ENCODE measurements around the gene FKBP1B. TPM values are rescaled to one million over a fixed set of nuclear protein-coding genes. Genes with fewer than 3 reads are reported as not detected.

The FKBP1B gene
- polyA plus RNA-seq, 1 of the 3 experiments (the other 2 are of a cell fraction), result 69.7 TPM

GRCh38 chr2:24018241-24018640 lies 31.3 kb upstream of the FKBP1B start:
- no peak overlapping the region for H3K4me3 ChIP-seq (ENCODE audit: low read depth in 2 of 2, low read length in 1 of 2)
- no peak overlapping the region for H2AFZ ChIP-seq (ENCODE audit: low read depth)
- 95% methylated on average over 9 of the region's 9 CpGs for WGBS (ENCODE audit: low lambda C conversion rate)
- no peaks in the 10 kb centered on the region for H3K9me2 ChIP-seq
- H3K36me3 ChIP-seq (replicated peaks in 1 of 2; ENCODE audit: control insufficient read depth in 1 of 2, insufficient read depth in 2 of 2, low read length in 1 of 2), result peaks cover 0 to 4% of the 10 kb centered on the region in 2 experiments
- POLR2A ChIA-PET, result no interaction called here
- CTCF ChIA-PET, result no interaction called here
- H3K9me3 ChIP-seq, result no peaks in the 10 kb centered on the region
- no peak overlapping the region for H3K4me2 ChIP-seq
- TF ChIP-seq MEF2A (IDR thresholded peaks at IDR 0.05; ENCODE audit: borderline replicate concordance, low read depth) (no peak), SIN3A (IDR thresholded peaks at IDR 0.05; ENCODE audit: borderline replicate concordance, low read depth, low read length) (no peak), FOXM1 (IDR thresholded peaks at IDR 0.05; ENCODE audit: low read depth) (no peak), POLR2AphosphoS5 (IDR thresholded peaks at IDR 0.05; ENCODE audit: low read depth, low read length) (no peak), TEAD4 (IDR thresholded peaks at IDR 0.05; ENCODE audit: borderline replicate concordance, insufficient read depth) (no peak), GABPA (IDR thresholded peaks at IDR 0.05; ENCODE audit: low read depth) (no peak), IRF3 (IDR thresholded peaks at IDR 0.05; ENCODE audit: low read depth, low read length) (no peak), YY1 (IDR thresholded peaks at IDR 0.05; ENCODE audit: low read depth) (no peak), GATA2 (CRISPR knock-in tag; IDR thresholded peaks at IDR 0.05) (no peak), SMC3 (IDR thresholded peaks at IDR 0.05; ENCODE audit: low read depth, low read length) (no peak), RXRA (IDR thresholded peaks at IDR 0.05; ENCODE audit: borderline replicate concordance, low read depth) (no peak), PBX3 (IDR thresholded peaks at IDR 0.05) (no peak), EZH2phosphoT487 (IDR thresholded peaks at IDR 0.05; ENCODE audit: borderline replicate concordance, low read depth) (no peak), EP300 (IDR thresholded peaks at IDR 0.05; ENCODE audit: borderline replicate concordance in 1 of 2, low read depth in 1 of 2, low read length in 1 of 2) (no peak), JUND (IDR thresholded peaks at IDR 0.05) (no peak), FOSL2 (IDR thresholded peaks at IDR 0.05; ENCODE audit: borderline replicate concordance, low read depth) (no peak)
- H3F3A ChIP-seq (replicated peaks; ENCODE audit: insufficient read depth), result no peaks in the 10 kb centered on the region
- H4K20me1 ChIP-seq (ENCODE audit: insufficient read depth), result no peaks in the 10 kb centered on the region
- no peak overlapping the region for H3K27ac ChIP-seq (ENCODE audit: low read depth in 2 of 2, low read length in 1 of 2)
- H3K9ac ChIP-seq, result no peak overlapping the region
- peaks cover 3 to 12% of the 10 kb centered on the region in 2 experiments; a peak in 3 of 4 replicates for H3K4me1 ChIP-seq (ENCODE audit: control insufficient read depth in 1 of 2, insufficient read depth in 2 of 2, low read depth in 1 of 2, low read length in 1 of 2)
- no peak for DNase-seq
- H3K79me2 ChIP-seq (ENCODE audit: insufficient read depth), result no peaks in the 10 kb centered on the region
- H3K27me3 ChIP-seq (ENCODE audit: insufficient read depth), result no peaks in the 10 kb centered on the region

- H3K4me2 ChIP-seq, result no peak overlapping the region
- H3K36me3 ChIP-seq (replicated peaks in 1 of 2; ENCODE audit: control insufficient read depth in 1 of 2, insufficient read depth in 2 of 2, low read length in 1 of 2), result peaks cover 0 to 4% of the 10 kb centered on the region in 2 experiments
- no peaks in the 10 kb centered on the region for H3K9me2 ChIP-seq
- TF ChIP-seq POLR2AphosphoS5 (IDR thresholded peaks at IDR 0.05; ENCODE audit: low read depth, low read length) (no peak), RAD21 (IDR thresholded peaks at IDR 0.05; ENCODE audit: low read length) (no peak), NFIC (IDR thresholded peaks at IDR 0.05; ENCODE audit: borderline replicate concordance) (no peak), MAX (IDR thresholded peaks at IDR 0.05; ENCODE audit: low read depth) (no peak), USF2 (IDR thresholded peaks at IDR 0.05; ENCODE audit: borderline replicate concordance, low read depth, low read length) (no peak), ELF1 (IDR thresholded peaks at IDR 0.05) (no peak), GATA2 (CRISPR knock-in tag; IDR thresholded peaks at IDR 0.05) (no peak), RCOR1 (IDR thresholded peaks at IDR 0.05; ENCODE audit: low read length) (no peak), GABPA (IDR thresholded peaks at IDR 0.05; ENCODE audit: low read depth) (no peak), FOSL2 (IDR thresholded peaks at IDR 0.05; ENCODE audit: borderline replicate concordance, low read depth) (no peak), IRF3 (IDR thresholded peaks at IDR 0.05; ENCODE audit: low read depth, low read length) (no peak), EP300 (IDR thresholded peaks at IDR 0.05; ENCODE audit: borderline replicate concordance in 1 of 2, low read depth in 1 of 2, low read length in 1 of 2) (no peak), EZH2phosphoT487 (IDR thresholded peaks at IDR 0.05; ENCODE audit: borderline replicate concordance, low read depth) (no peak), SIN3A (IDR thresholded peaks at IDR 0.05; ENCODE audit: borderline replicate concordance, low read depth, low read length) (no peak), RFX5 (IDR thresholded peaks at IDR 0.05; ENCODE audit: low read length) (no peak)
- H2AFZ ChIP-seq (ENCODE audit: low read depth), result no peak overlapping the region
- H3K79me2 ChIP-seq (ENCODE audit: insufficient read depth), result no peaks in the 10 kb centered on the region
- H3K4me3 ChIP-seq (ENCODE audit: low read depth in 2 of 2, low read length in 1 of 2), result no peak overlapping the region
- H3K27ac ChIP-seq (ENCODE audit: low read depth in 2 of 2, low read length in 1 of 2), result no peak overlapping the region
- no peaks in the 10 kb centered on the region for H3K9me3 ChIP-seq
- no peak overlapping the region for H3K9ac ChIP-seq
- ChIA-PET POLR2A (no interaction called here), CTCF (interaction anchor here (0.7 kb wide), 1 partner anchor 65 kb away, joined by 3 read pairs; the partner anchor contains the start of gene TP53I3)
- no peaks in the 10 kb centered on the region for H4K20me1 ChIP-seq (ENCODE audit: insufficient read depth)
- DNase-seq, result no peak
- WGBS (ENCODE audit: low lambda C conversion rate), result 95% methylated on average over 5 of the region's 5 CpGs
- no peaks in the 10 kb centered on the region for H3K27me3 ChIP-seq (ENCODE audit: insufficient read depth)
- peaks cover 3 to 12% of the 10 kb centered on the region in 2 experiments; a peak in 3 of 4 replicates for H3K4me1 ChIP-seq (ENCODE audit: control insufficient read depth in 1 of 2, insufficient read depth in 2 of 2, low read depth in 1 of 2, low read length in 1 of 2)
- no peaks in the 10 kb centered on the region for H3F3A ChIP-seq (replicated peaks; ENCODE audit: insufficient read depth)
Measured at GRCh38 chr2:24019729-24020128, 29.8 kb upstream of the FKBP1B start.
